Brain pericyte (primary cell): Measurements from ENCODE around the gene CHCHD3.
"Not testable (repeated sequence)": the region's sequence is repeated elsewhere in the genome, so short reads cannot be mapped to it uniquely, and the experiment has no call there.

Experiments used
- DNase-seq: peaks from one replicate; pipeline ENCODE4 v3.0.0-alpha.2; 2012; ENCODE audit warnings: low read depth, low spot score

CHCHD3 gene

DNA sequence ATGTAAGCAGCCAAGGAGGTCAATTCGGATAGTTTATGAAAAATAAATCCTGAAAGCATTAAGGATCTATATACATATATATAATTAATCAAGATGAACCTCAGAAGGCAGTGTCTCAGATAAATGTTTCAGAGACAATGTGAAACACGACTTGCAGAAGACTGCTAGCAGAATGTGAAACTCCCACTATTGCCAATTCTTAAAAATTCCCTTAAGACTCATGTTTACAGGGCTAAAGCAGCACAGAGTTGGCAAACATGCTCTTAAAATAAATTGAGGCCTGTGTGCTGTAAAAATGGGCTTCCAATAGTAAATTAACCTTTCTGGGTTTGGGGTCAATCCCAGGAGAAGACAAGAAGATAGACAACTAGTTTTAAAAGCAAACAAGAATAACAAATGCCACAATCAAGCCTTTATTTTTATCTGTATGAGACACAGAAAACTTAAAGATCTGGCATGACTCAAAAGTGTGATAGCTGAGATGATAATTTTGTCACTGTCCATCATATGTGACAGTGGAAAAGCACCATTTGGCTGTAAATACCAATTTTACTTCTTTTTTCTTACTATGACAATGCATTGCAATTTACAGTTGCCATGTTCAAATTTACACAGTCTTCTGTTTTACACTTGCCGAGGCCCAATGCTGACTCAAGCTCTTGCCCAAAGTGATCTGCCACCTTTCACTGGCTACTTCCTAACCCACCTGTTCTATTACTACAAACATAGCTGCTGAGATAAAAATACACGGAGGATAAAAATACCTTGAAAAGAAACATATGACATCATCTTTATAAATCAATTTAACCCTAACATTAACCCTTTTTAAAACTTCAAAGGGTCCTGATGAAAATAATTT, 78.6 kb downstream of the CHCHD3 start:
- no peak for DNase-seq

- DNase-seq: no peak
These were observed 80.2 kb downstream of the CHCHD3 start for GRCh38 chr7:133001727-133002126.

DNA sequence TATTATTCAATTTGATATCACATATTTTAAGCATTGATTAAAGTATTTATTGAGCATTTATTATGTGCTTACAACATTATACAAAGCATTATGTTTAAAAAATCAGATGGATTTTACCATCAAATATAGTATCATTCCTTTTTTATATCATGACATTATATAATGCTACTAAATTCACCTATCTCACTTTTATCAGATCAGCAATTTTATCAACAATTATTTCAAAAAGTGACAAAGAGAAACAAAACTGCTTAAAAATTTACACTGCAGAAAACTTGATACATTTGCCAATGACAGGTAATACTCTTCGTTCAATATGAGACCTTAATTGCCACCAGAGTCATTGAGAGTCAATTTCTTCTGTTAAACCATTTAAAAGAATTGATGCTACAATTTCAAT, 82.0 kb downstream of the CHCHD3 start:
- no peak for DNase-seq

DNA sequence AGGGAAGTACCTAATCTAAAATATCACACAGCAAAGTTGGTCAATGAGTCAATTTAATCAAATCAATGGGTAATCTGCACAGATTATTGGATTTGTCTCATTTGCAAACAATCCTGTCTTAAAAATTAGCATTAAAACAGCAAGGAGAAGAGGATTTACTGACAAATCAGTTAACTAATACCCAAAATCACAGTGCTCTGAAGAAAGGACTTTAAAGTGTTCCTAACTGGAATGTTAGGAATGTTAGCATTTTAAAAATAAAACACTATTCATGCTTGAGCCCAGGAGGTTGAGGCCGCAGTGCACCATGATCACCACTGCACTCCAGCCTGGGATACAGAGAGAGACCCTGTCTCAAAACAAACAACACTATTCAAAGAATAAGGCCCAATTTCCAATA, 83.1 kb downstream of the CHCHD3 start:
- DNase-seq: no peak

GRCh38 chr7:132997505-132997904, 84.4 kb downstream of the CHCHD3 start:
- no peak for DNase-seq

- no peak for DNase-seq
These were observed 85.2 kb downstream of the CHCHD3 start for GRCh38 chr7:132996581-132997242.

- DNase-seq: no peak
These were observed 88.4 kb downstream of the CHCHD3 start for GRCh38 chr7:132993377-132994013.

DNA sequence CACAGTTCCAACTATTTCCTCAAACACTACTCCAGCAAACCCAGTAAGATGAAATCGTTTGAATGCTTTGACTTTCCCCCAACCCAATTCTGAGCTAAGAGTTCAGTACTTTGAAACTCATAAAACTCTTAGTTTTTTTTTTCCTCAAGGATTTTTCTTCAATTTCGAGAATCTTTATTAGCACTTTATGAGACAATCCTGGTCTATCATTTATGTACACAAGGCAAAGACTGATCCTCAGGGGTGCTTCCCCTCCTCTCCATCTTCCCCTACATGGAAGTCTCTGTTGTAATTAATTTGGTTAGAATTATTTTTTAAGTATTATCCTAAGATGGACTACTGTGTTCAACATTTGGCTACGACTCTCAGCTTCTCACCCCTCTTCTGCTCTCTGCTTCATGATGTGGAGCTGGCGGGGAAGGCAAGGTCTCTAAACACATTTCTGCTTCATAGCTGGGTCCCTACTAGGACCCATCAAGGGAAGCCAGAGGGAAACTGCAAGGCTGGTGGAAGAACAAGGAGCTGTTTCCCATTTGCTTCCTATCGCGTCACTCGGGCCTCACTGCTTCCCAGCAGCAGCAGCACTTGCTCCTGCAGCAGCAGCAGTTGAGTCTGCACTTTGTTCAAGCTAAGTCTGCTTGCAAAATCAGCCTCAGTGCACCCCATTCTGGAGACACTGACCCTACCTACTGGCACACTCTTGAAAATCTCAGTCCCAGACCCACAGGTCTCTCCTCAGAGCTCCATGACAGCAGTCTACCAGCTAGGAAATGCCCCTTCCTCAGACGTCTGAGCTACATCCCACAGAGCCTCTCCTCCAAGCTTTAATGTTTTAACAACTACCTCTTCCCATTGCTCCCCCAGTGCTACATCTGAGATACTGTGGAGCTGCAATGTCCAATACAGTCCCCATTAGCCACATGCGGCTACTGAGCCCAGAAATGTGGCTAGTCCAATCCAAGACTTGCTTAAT, 90.0 kb downstream of the CHCHD3 start:
- DNase-seq: no peak

GRCh38 chr7:132988117-132988516, 93.8 kb downstream of the CHCHD3 start:
- no peak for DNase-seq

DNA sequence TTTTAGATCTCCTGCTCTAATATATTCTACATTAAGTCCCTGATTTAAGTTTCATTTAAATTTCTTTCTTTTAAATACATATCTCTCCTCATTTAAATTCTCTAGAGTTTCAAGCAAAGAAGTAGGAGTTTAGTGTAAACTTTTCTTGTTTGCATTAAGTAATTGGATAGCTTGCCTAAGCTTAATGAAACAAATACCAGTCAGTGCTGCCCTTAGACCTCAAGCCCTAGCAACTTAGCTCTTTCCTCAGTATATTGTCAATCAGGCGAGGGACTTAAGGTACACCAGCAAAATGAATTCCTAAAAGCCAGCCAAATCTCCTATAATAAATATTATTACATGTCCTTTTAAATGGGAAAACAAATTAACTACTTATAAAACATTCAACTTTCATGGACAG, 101.5 kb downstream of the CHCHD3 start:
- no peak for DNase-seq

DNA sequence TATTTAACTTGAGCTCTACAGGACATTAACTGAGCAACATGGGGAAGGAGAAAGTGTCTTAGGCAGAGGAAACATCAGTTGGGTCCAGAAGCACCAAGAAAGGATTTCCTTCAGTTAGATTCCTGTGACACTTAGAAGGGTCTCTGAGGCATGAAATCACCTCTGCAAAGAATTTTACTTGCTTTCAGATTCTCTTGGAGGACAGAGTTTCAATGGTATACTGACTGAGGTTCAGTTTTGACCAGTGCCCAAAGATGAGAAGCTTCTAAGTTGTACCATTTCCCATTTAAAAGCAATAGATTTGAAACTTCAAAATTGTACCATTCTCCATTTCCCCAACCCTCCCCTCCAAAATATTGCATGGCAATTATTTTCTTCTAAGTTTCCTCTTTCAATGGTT, 102.4 kb downstream of the CHCHD3 start:
- DNase-seq: no peak

GRCh38 chr7:132977234-132977633, 104.7 kb downstream of the CHCHD3 start:
- no peak for DNase-seq

DNA sequence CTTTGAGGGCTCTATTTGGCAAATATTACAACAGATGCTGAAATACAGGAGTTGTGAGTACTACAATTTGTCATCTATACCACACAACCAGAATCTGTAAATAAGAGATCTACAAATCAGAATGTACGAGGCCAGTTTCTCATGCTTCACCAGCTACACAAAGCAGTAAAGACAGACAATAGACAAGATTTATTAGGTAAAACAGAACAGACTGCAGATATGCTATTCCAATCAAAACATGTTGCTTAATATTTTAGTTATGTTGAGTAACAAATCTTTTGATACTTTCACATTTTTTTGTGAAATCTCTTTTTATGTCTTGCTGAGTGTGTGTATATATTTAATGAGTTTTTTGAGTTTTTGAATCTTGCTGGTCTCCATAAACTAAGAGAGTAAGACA, 109.1 kb downstream of the CHCHD3 start:
- no peak for DNase-seq

DNA sequence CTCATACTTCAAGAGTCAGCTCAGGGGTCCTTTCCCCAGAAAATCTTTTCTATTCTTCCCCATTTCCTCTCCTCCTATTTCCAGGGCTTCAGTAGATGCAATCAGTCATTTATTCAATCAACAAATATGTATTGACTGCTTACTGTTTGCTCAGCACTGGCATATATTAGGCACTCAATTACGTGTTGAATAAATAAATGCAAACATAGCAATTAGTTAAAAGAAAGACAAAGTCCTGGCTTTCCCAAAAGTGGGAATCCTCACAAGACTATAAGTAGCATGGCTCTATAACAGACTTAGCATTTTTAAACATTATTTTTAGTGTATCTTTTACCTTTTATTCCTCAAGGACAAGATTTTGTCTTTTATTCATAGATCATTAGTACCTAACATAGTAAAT, 111.6 kb downstream of the CHCHD3 start:
- no peak for DNase-seq

DNA sequence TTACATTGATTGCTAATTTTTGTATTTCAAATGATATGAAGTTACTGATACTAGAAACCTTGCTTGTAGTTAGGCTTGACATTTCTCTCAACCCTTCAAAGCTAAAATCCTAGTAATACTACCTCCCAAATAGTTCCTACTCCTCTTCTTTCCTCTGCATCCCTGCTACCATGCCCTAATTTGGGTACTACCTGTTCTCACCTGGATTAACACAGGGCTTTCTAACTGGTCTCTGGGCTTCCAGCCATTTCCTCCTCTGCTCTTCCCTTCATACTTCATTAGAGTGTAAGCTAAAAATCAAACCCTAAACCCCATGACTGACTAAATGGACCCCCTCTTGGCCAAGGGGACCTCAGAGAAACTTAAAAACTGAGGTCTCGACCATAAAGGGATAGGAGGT, 112.4 kb downstream of the CHCHD3 start:
- no peak for DNase-seq

- DNase-seq: not testable (repeated sequence)
These were observed 114.4 kb downstream of the CHCHD3 start for GRCh38 chr7:132967470-132967848.

- no peak for DNase-seq
These were observed 115.0 kb downstream of the CHCHD3 start for GRCh38 chr7:132966754-132967469.

DNA sequence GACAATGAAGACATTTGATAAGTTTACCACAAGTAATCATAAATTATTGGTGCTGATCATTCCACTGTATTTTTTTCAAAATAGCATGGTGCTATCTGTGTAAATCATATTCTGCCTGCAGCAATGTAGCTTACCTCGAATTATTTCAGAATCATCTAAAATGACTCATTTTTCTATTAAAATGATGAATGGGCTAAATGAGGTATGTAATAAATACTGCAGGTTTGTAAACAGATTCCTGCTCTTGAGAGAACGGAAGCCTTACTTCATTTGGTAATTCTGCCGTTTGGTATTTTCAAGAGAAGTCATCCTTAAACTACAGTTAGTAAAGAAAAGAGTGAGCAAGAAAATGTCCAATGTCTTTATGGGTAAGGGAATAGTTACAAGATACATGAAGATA, 115.9 kb downstream of the CHCHD3 start:
- no peak for DNase-seq

DNA sequence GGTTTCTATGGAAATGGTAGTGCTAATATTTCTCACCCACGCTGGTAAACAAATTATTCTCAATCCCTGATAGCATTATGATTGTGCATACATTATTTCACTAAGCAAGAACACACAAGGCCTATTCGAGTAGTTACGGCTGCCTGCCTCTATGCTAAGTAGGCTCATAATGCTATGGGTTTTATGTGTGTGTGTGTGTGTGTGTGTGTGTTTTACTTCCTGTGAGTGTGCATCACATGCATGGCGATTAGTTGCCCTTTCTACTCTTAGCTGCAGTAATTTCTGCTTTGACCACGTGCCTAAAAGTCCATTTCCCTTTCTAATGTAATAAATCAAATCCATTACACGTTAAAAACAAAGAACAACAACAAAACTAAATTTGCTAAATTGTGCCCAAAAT, 117.0 kb downstream of the CHCHD3 start:
- DNase-seq: no peak

DNA sequence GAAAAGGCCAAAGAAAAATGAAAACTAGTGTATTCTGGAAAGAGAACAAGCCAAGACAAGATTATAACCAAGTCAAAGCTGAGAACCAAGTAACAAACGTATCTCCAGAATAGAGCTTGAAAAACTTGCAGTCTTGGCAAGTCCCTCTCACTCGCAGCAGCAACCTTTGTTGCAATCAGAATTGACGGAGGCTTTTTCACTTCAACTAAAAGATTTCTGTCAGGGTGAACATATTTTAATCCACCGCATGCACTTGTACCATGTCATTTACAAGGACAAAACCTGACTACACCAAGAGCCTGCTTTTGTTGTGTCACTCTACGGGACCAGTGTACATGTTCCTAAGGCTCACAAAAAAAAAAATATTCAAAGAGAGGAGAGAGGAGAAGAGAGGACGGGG, 122.0 kb downstream of the CHCHD3 start:
- no peak for DNase-seq

- DNase-seq: no peak
These were observed 125.3 kb downstream of the CHCHD3 start for GRCh38 chr7:132956556-132956955.
